ENCODE results near the gene RNF41.

Gene RNF41

DNA sequence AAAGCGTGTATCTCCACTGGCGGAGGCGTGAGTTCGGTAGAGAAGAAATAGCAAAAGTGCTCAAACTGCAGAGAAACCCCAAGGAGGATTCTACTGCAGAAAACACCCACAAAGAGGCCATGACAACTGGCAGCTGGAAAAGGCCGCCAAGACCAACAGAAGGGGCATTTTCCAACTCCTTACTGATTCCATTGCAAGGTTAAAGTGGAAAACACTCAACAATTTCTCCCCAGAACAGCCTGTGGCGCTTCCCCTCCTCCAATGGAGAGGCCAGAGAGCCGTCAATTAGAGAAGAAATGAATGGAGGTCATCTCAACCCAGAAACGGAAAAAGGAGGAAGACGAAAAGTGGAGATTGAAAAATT lies 37.1 kb upstream of the RNF41 start:
- no peak for DNase-seq (ENCODE audit: low read depth, low spot score)
- 0 out of 2 replicates have a peak, but pooled peaks cover 4% of the 10 kb centered on the region for H3K4me1 ChIP-seq (ENCODE audit: control insufficient read depth, insufficient read depth, low read length)

DNA sequence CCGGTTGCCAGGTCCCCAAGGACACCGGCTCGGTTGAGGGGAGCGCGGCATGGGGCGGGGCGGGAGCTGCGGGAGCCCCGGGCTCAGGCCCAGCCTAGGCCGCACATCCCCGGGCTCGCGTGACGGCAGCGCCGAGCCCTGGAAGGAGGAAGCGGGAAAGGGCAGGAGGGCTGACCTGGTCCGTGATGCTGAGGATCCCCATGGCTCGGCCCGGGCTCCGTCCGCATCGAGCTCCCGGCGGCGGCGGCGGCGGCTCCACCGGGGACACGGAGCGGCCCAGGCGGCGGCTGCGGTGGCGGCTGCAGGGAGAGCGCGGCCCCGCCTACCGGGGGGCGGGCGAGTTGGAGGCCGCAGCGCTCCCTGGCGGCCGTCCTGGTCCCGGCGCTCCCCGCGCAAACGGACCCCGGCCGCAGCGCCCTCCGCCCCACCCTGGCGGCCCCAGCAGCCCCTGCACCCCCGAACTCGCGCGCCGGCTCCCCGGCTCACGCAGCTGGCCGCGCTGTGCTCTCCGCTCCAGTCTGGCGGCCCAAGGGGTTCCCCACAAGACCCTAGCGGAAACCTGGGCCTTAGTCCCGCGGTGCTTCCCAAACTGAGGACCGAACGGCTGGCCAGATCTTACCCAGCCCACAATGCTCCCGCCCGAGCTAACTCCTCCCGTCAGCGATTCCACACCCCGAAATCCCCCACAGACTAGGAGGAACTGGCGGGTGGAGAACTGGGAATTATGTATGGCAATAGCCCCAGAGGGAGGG lies 36.5 kb upstream of the RNF41 start, which contains the start of gene ANKRD52:
ANKRD52 (minus strand) TSS at position 317 of the 752 bp plus-strand sequence; CDS start at position 202, 115 bp downstream.
- Histone ChIP-seq H3K27ac (ENCODE audit: low read length) (no peak within 1 kb of the TSS), H3K27me3 (ENCODE audit: control insufficient read depth, insufficient read depth, low read length) (no peaks in the 10 kb centered on the region), H3K4me3 (ENCODE audit: low read length) (peak within 1 kb of the TSS; percentile 97), H3K36me3 (ENCODE audit: control insufficient read depth, insufficient read depth, low read length) (peaks cover 10% of the 10 kb centered on the region), H3K9me3 (ENCODE audit: control insufficient read depth, insufficient read depth, low read length) (no peaks in the 10 kb centered on the region), H3K4me1 (ENCODE audit: control insufficient read depth, insufficient read depth, low read length) (0 out of 2 replicates have a peak, but pooled peaks cover 4% of the 10 kb centered on the region)
- DNase-seq (ENCODE audit: low read depth, low spot score) = peak; percentile 45
- no CpG with 5 or more reads among the region's 78 CpGs for WGBS (ENCODE audit: insufficient coverage, insufficient read length)

More for the DNA sequence above, 37.1 kb upstream of the RNF41 start:
- Histone ChIP-seq H3K4me3 (ENCODE audit: low read length) (peak overlapping the region; percentile 97), H3K27ac (ENCODE audit: low read length) (no peak overlapping the region), H3K27me3 (ENCODE audit: control insufficient read depth, insufficient read depth, low read length) (no peaks in the 10 kb centered on the region), H3K9me3 (ENCODE audit: control insufficient read depth, insufficient read depth, low read length) (no peaks in the 10 kb centered on the region), H3K36me3 (ENCODE audit: control insufficient read depth, insufficient read depth, low read length) (peaks cover 10% of the 10 kb centered on the region)
- WGBS (ENCODE audit: insufficient coverage, insufficient read length) = no CpG with 5 or more reads among the region's 9 CpGs

DNA sequence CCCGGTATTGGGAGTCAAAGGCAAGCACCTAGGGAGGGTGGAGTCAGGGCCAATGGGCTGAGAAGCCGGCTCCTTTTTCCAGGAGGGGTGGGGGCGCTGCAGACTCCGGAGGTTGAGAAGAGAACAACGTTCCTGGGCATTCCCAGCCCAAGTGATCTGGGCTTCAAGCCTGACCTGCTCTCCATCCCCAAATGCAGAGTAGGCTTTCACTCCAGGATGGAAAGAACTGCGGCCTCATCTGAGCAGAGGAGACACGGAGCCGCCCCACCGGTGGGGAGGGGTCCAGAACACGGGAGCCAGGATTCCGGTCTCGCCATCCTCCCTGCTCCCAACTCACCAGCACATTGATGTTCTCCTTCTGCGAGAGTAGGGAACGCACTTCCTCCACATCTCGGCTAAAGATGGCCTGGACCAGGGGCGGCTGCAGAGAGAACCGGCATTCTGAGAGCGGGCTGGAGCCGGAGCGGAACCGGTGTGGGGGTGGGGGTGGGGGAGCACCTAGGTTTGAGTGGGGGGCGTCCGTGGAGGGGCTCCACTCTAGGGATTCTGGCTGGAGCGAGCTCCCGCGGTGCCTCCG lies 35.9 kb upstream of the RNF41 start:
- no peak for DNase-seq (ENCODE audit: low read depth, low spot score)

DNA sequence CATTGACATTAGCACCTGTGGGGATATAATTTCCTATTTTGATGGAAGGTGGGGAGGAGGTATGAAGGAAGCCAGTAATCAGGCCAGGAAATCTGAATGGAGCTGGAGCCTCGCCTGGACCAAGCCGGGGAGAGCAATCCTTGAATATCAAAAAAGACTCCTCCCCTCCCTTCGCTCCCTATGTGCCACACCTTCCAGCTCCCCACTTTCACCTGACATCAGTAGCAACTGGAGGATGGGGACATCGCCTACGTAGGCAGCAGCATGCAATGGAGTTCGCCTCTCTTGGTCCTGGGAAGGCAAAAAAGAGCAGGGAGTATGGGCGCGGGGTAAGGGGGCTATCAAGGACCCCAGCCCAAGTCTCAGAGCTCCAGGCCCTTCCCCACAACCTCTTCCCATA lies 35.3 kb upstream of the RNF41 start:
- Histone ChIP-seq H3K36me3 (ENCODE audit: control insufficient read depth, insufficient read depth, low read length) (peaks cover 18% of the 10 kb centered on the region), H3K27ac (ENCODE audit: low read length) (no peak overlapping the region), H3K9me3 (ENCODE audit: control insufficient read depth, insufficient read depth, low read length) (no peaks in the 10 kb centered on the region), H3K4me1 (ENCODE audit: control insufficient read depth, insufficient read depth, low read length) (0 out of 2 replicates have a peak, but pooled peaks cover 4% of the 10 kb centered on the region), H3K4me3 (ENCODE audit: low read length) (no peak overlapping the region; the same call in 1 of the 2 replicates), H3K27me3 (ENCODE audit: control insufficient read depth, insufficient read depth, low read length) (no peaks in the 10 kb centered on the region)
- WGBS (ENCODE audit: insufficient coverage, insufficient read length) = no CpG with 5 or more reads among the region's 8 CpGs
- DNase-seq (ENCODE audit: low read depth, low spot score) = no peak

More for the DNA sequence above, 35.9 kb upstream of the RNF41 start:
- Histone ChIP-seq H3K36me3 (ENCODE audit: control insufficient read depth, insufficient read depth, low read length) (peaks cover 16% of the 10 kb centered on the region), H3K4me1 (ENCODE audit: control insufficient read depth, insufficient read depth, low read length) (0 out of 2 replicates have a peak, but pooled peaks cover 4% of the 10 kb centered on the region), H3K9me3 (ENCODE audit: control insufficient read depth, insufficient read depth, low read length) (no peaks in the 10 kb centered on the region), H3K4me3 (ENCODE audit: low read length) (peak overlapping the region; percentile 97), H3K27me3 (ENCODE audit: control insufficient read depth, insufficient read depth, low read length) (no peaks in the 10 kb centered on the region), H3K27ac (ENCODE audit: low read length) (no peak overlapping the region)
- WGBS (ENCODE audit: insufficient coverage, insufficient read length) = no CpG with 5 or more reads among the region's 27 CpGs

DNA sequence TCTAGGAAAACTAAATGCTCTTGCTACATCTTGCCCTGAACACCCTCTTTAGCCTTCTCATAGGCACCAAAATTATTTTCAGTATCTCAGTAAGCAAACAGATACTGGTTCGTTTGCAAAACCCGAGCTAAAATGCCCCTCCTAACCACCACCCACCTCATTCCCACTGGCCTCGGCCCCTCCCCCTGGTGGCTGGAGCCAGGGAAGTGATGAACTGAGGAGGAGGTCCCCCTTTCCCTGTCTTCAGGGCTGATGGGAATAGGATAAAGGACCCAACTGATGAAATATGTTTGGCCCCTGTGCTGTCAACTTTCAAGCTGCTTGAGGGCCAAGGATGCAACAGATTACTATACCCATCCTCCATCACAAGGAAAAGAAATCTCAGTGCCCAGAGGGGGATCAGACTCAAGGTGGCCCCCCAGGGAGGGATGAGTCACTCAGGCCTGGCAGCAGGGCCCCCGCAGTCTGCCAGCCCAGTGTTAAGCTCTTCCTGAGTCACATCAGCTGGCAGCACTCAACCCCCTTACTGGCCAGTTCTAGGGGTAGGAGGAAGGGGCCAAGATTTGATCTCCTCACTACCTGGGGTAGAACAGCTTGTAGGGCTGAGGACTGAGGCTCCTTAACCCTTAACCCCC lies 34.7 kb upstream of the RNF41 start:
- Histone ChIP-seq H3K4me1 (ENCODE audit: control insufficient read depth, insufficient read depth, low read length) (0 out of 2 replicates have a peak, but pooled peaks cover 4% of the 10 kb centered on the region), H3K27ac (ENCODE audit: low read length) (no peak overlapping the region), H3K9me3 (ENCODE audit: control insufficient read depth, insufficient read depth, low read length) (no peaks in the 10 kb centered on the region), H3K36me3 (ENCODE audit: control insufficient read depth, insufficient read depth, low read length) (peaks cover 23% of the 10 kb centered on the region), H3K27me3 (ENCODE audit: control insufficient read depth, insufficient read depth, low read length) (no peaks in the 10 kb centered on the region), H3K4me3 (ENCODE audit: low read length) (no peak overlapping the region)
- no peak for DNase-seq (ENCODE audit: low read depth, low spot score)
- WGBS (ENCODE audit: insufficient coverage, insufficient read length) = no CpG with 5 or more reads among the region's 4 CpGs

DNA sequence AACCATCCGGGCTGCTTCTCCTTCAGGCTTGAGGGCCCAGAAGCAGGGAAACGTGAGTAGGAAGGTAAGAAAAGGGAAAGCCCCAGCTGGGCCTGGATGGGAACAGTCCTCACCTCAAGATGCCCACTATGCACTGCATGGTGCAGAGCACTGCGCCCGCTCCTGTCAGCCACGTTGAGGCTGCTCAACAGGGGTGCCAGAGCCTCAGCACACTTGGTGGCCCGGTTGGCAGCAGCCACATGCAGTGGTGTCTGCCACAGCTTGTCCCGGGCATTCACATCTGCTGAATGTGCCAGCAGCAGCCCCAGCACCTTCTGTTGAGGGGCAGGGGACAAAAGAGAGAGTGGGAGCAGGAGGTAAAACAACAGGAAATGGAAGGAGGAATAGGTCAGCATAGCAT lies 33.9 kb upstream of the RNF41 start:
- WGBS (ENCODE audit: insufficient coverage, insufficient read length) = no CpG with 5 or more reads among the region's 7 CpGs
- DNase-seq (ENCODE audit: low read depth, low spot score) = no peak
- Histone ChIP-seq H3K27ac (ENCODE audit: low read length) (no peak overlapping the region), H3K9me3 (ENCODE audit: control insufficient read depth, insufficient read depth, low read length) (no peaks in the 10 kb centered on the region), H3K4me1 (ENCODE audit: control insufficient read depth, insufficient read depth, low read length) (0 out of 2 replicates have a peak, but pooled peaks cover 4% of the 10 kb centered on the region), H3K27me3 (ENCODE audit: control insufficient read depth, insufficient read depth, low read length) (no peaks in the 10 kb centered on the region), H3K36me3 (ENCODE audit: control insufficient read depth, insufficient read depth, low read length) (peaks cover 23% of the 10 kb centered on the region), H3K4me3 (ENCODE audit: low read length) (no peak overlapping the region)

DNA sequence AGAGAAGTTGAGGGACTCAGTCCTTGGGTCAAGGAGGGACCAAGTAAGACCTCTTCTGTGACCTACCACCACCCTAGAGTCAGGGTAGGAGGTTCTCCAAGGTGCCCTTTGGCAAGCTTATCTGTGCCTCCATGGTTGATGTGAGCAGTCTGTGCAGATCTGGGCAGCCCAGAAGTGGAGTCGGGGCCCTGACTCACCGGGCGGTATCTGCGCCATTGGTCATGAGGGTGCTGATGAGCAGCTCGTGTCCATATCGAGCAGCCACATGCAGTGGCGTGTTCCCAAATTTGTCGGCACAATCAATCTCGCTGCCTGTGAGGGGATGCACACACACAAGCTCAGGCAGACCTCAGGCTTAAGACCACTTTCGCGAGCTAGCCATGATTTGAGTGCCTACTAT lies 31.4 kb upstream of the RNF41 start:
- no peak for DNase-seq (ENCODE audit: low read depth, low spot score)
- Histone ChIP-seq H3K9me3 (ENCODE audit: control insufficient read depth, insufficient read depth, low read length) (no peaks in the 10 kb centered on the region), H3K36me3 (ENCODE audit: control insufficient read depth, insufficient read depth, low read length) (peaks cover 34% of the 10 kb centered on the region), H3K4me1 (ENCODE audit: control insufficient read depth, insufficient read depth, low read length) (0 out of 2 replicates have a peak, but pooled peaks cover 4% of the 10 kb centered on the region), H3K4me3 (ENCODE audit: low read length) (no peak overlapping the region), H3K27ac (ENCODE audit: low read length) (no peak overlapping the region), H3K27me3 (ENCODE audit: control insufficient read depth, insufficient read depth, low read length) (no peaks in the 10 kb centered on the region)
- no CpG with 5 or more reads among the region's 11 CpGs for WGBS (ENCODE audit: insufficient coverage, insufficient read length)

DNA sequence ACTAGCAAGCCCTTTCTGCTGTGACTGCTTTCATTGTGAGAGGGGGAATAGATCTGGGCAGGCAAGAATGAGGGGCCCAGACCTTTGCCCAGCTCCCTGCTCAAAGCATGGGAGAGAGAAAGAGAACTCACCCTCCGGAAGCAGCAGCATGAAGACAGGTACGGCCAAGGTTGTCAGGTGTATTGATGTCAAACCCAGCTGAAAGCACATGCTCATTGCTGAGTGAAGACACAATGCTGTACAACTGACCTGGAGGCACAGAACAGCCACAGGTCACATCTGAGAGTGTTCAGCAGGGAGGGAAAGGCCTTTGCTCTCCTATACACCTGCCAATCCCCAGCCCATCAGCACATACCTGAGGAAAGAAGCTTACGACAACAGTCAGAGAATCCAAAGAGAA lies 30.9 kb upstream of the RNF41 start:
- no peak overlapping the region for H3K4me3 ChIP-seq (ENCODE audit: low read length)
- peaks cover 38% of the 10 kb centered on the region for H3K36me3 ChIP-seq (ENCODE audit: control insufficient read depth, insufficient read depth, low read length)
- DNase-seq (ENCODE audit: low read depth, low spot score) = no peak
- no peaks in the 10 kb centered on the region for H3K9me3 ChIP-seq (ENCODE audit: control insufficient read depth, insufficient read depth, low read length)
- 0 out of 2 replicates have a peak, but pooled peaks cover 4% of the 10 kb centered on the region for H3K4me1 ChIP-seq (ENCODE audit: control insufficient read depth, insufficient read depth, low read length)
- no peaks in the 10 kb centered on the region for H3K27me3 ChIP-seq (ENCODE audit: control insufficient read depth, insufficient read depth, low read length)
- no peak overlapping the region for H3K27ac ChIP-seq (ENCODE audit: low read length)
- no CpG with 5 or more reads among the region's 3 CpGs for WGBS (ENCODE audit: insufficient coverage, insufficient read length)

DNA sequence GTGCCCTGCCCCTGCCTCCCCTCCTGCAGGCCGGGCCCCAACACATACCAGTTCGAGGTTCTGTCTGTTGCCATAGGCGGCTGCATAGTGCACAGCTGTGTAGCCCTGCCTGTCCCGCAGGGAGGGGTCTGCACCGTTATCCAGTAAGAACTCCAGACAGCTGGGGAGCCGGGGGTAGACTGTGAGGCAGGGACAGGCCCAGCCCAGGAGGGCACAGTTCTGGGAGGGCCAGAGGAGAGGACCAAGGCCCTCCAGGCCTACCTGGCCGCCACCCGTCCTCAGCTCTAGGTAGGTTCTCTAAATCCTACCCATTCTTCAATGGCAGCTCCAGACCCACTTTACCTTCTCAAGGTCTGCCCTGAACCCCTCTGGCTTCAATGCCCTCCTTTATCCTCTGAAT lies 27.0 kb upstream of the RNF41 start:
- Histone ChIP-seq H3K36me3 (ENCODE audit: control insufficient read depth, insufficient read depth, low read length) (peaks cover 50% of the 10 kb centered on the region), H3K27me3 (ENCODE audit: control insufficient read depth, insufficient read depth, low read length) (no peaks in the 10 kb centered on the region), H3K27ac (ENCODE audit: low read length) (no peak overlapping the region), H3K9me3 (ENCODE audit: control insufficient read depth, insufficient read depth, low read length) (no peaks in the 10 kb centered on the region), H3K4me1 (ENCODE audit: control insufficient read depth, insufficient read depth, low read length) (no peaks in the 10 kb centered on the region), H3K4me3 (ENCODE audit: low read length) (no peak overlapping the region)
- WGBS (ENCODE audit: insufficient coverage, insufficient read length) = no CpG with 5 or more reads among the region's 8 CpGs
- no peak for DNase-seq (ENCODE audit: low read depth, low spot score)

DNA sequence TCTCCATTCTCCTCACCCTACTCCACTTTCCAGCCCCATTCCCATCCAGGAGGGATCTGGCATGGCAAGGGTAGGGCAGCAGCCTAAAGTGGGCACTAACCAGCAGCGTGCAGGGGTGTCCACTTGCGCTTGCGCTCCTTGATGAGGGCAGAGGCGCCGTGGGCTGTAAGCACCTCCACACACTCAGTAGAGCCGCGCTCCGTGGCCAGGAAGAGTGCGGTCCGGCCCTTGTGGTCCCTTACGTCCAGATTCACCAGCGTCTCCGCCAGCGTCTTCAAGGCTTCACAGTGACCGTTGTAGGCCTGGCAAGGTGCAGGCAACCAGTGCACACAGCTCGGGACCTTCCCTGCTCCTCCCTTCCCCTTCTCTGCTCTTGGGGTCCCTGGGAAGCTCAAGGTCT lies 26.2 kb upstream of the RNF41 start:
- H3K4me1 ChIP-seq (ENCODE audit: control insufficient read depth, insufficient read depth, low read length) = no peaks in the 10 kb centered on the region

More for the DNA sequence above, 26.2 kb upstream of the RNF41 start:
- H3K4me3 ChIP-seq (ENCODE audit: low read length) = no peak overlapping the region
- WGBS (ENCODE audit: insufficient coverage, insufficient read length) = no CpG with 5 or more reads among the region's 16 CpGs
- no peak for DNase-seq (ENCODE audit: low read depth, low spot score)
- H3K27me3 ChIP-seq (ENCODE audit: control insufficient read depth, insufficient read depth, low read length) = no peaks in the 10 kb centered on the region
- no peak overlapping the region for H3K27ac ChIP-seq (ENCODE audit: low read length)
- no peaks in the 10 kb centered on the region for H3K9me3 ChIP-seq (ENCODE audit: control insufficient read depth, insufficient read depth, low read length)
- peaks cover 54% of the 10 kb centered on the region for H3K36me3 ChIP-seq (ENCODE audit: control insufficient read depth, insufficient read depth, low read length)

All from iPS DF 6.9 (cell line).